ENCODE data around the gene WDFY2.

DNA sequence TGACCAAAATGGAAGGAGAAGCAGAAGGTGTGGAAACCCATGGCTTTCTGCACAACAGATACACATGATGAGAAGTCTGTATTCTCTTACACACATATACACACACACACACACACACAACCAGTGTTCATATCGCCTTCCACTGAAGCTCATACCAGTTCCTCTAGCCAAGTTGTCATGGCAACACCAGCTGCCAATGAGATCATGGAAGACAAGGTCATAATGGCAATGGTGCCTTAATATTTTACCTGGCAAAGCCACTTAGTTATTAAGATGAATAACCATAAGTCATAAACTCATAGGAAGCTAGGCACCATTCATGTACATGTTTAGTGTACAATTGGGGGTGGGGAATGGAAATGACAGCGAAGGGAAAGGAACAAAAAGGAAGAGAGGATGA, 222.3 kb downstream of the WDFY2 start:
- TF ChIP-seq CTCF (conservative IDR thresholded peaks at IDR 0.05; ENCODE audit: low read depth in 2 of 2) (no peak), CREB1 (CRISPR knock-in tag; IDR thresholded peaks at IDR 0.05; ENCODE audit: low read depth) (no peak), POLR2AphosphoS5 (IDR thresholded peaks at IDR 0.05; ENCODE audit: low read depth) (no peak)
- TF ChIP-seq, protein P1, sequence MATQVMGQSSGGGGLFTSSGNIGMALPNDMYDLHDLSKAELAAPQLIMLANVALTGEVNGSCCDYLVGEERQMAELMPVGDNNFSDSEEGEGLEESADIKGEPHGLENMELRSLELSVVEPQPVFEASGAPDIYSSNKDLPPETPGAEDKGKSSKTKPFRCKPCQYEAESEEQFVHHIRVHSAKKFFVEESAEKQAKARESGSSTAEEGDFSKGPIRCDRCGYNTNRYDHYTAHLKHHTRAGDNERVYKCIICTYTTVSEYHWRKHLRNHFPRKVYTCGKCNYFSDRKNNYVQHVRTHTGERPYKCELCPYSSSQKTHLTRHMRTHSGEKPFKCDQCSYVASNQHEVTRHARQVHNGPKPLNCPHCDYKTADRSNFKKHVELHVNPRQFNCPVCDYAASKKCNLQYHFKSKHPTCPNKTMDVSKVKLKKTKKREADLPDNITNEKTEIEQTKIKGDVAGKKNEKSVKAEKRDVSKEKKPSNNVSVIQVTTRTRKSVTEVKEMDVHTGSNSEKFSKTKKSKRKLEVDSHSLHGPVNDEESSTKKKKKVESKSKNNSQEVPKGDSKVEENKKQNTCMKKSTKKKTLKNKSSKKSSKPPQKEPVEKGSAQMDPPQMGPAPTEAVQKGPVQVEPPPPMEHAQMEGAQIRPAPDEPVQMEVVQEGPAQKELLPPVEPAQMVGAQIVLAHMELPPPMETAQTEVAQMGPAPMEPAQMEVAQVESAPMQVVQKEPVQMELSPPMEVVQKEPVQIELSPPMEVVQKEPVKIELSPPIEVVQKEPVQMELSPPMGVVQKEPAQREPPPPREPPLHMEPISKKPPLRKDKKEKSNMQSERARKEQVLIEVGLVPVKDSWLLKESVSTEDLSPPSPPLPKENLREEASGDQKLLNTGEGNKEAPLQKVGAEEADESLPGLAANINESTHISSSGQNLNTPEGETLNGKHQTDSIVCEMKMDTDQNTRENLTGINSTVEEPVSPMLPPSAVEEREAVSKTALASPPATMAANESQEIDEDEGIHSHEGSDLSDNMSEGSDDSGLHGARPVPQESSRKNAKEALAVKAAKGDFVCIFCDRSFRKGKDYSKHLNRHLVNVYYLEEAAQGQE (IDR thresholded peaks at IDR 0.05; ENCODE audit: unreplicated experiment), result no peak
